Breast epithelium (tissue), 3 donors: ENCODE measurements around the gene RBPJ.

Experiments
- POLR2A ChIP-seq: fragments of 450-650 bp; IDR thresholded peaks from one replicate; pipeline ENCODE4 v1.6.1; 2016; ENCODE audit warnings: antibody characterized with exemption, mild to moderate bottlenecking, moderate library complexity
- POLR2AphosphoS5 ChIP-seq, 3 donors: sonication (generic); formaldehyde crosslinking; IDR thresholded peaks; one replicate each; pipeline ENCODE4 v1.6.1; 2017; ENCODE audit warnings: antibody characterized with exemption in 3 of 3
- TF ChIP-seq, protein P1 (sequence below), 3 donors: fragments of 450-650 bp; IDR thresholded peaks; one replicate each; pipeline ENCODE4 v1.5.1; 2016 to 2017; ENCODE audit warnings: antibody characterized with exemption in 3 of 3, mild to moderate bottlenecking in 3 of 3, moderate library complexity in 3 of 3

DNA sequence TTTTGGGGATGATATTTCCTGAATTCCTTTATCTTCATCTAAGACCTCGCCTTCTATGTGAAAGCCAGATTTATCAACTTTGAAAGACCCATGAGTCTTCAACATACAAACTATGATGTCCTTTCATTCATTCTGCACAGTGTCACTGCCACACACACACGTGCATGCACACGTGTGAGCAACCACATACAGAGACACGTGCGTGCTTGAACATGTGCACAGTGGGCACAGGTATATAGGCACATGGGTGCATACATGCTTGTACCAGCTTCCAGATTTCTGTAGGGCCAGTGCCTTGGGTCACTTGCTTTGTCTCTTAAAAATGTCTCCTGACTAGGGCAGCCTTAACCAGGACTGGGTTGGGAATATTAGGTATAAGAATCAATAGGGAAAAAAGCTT, 49.1 kb upstream of the RBPJ start:
- TF ChIP-seq POLR2A = no peak
- TF ChIP-seq, protein P1, sequence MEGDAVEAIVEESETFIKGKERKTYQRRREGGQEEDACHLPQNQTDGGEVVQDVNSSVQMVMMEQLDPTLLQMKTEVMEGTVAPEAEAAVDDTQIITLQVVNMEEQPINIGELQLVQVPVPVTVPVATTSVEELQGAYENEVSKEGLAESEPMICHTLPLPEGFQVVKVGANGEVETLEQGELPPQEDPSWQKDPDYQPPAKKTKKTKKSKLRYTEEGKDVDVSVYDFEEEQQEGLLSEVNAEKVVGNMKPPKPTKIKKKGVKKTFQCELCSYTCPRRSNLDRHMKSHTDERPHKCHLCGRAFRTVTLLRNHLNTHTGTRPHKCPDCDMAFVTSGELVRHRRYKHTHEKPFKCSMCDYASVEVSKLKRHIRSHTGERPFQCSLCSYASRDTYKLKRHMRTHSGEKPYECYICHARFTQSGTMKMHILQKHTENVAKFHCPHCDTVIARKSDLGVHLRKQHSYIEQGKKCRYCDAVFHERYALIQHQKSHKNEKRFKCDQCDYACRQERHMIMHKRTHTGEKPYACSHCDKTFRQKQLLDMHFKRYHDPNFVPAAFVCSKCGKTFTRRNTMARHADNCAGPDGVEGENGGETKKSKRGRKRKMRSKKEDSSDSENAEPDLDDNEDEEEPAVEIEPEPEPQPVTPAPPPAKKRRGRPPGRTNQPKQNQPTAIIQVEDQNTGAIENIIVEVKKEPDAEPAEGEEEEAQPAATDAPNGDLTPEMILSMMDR (IDR thresholded peaks at IDR 0.05) = no peak
- no peak for TF ChIP-seq POLR2AphosphoS5 (IDR thresholded peaks at IDR 0.05)
